ENCODE results near the gene STYXL2. TPM values are rescaled to one million over a fixed set of nuclear protein-coding genes. Genes with fewer than 3 reads are reported as not detected.

Gene STYXL2
- total RNA-seq, 1 donor from 2014 or later = 2.9 TPM

- no peak for DNase-seq (ENCODE audit: low spot score)
Measured at GRCh38 chr1:167135281-167135840, 41.5 kb downstream of the STYXL2 start.

GRCh38 chr1:167136191-167136614, 42.3 kb downstream of the STYXL2 start:
- no peak for DNase-seq (ENCODE audit: low spot score)

GRCh38 chr1:167136806-167137205, 42.9 kb downstream of the STYXL2 start:
- DNase-seq (ENCODE audit: low spot score) = no peak

GRCh38 chr1:167137332-167137781, 43.5 kb downstream of the STYXL2 start:
- no peak for DNase-seq (ENCODE audit: low spot score)

- no peak for DNase-seq (ENCODE audit: low spot score)
Measured at GRCh38 chr1:167137793-167138510, 44.1 kb downstream of the STYXL2 start.

- no peak for DNase-seq (ENCODE audit: low spot score)
Measured at GRCh38 chr1:167138703-167139102, 44.8 kb downstream of the STYXL2 start.

- DNase-seq (ENCODE audit: low spot score) = no peak
Measured at GRCh38 chr1:167141963-167142362, 48.1 kb downstream of the STYXL2 start.

Other genes with a start within 250 kb of the STYXL2 start
- 16.1 TPM for gene TADA1, start 217.8 kb upstream of the STYXL2 start, total RNA-seq (ENCODE audit: insufficient read depth, low replicate concordance)
- gene ILDR2, start 118.5 kb upstream of the STYXL2 start, total RNA-seq (ENCODE audit: insufficient read depth, low replicate concordance) = 4.1 TPM
- 7.9 TPM for gene MAEL, start 104.8 kb upstream of the STYXL2 start, total RNA-seq (ENCODE audit: insufficient read depth, low replicate concordance)
- 0.72 TPM for gene GPA33, start 3.7 kb upstream of the STYXL2 start, total RNA-seq (ENCODE audit: insufficient read depth, low replicate concordance)
- gene POU2F1, start 126.8 kb downstream of the STYXL2 start, total RNA-seq (ENCODE audit: insufficient read depth, low replicate concordance) = 11.3 TPM

Data from umbilical cord (tissue), 2 donors.